ENCODE measurements around the gene ADGRL3. TPM values are rescaled to one million over a fixed set of nuclear protein-coding genes. Genes with fewer than 3 reads are reported as not detected.
A peak's percentile ranks its signal among the peaks of the same experiment; 100 is the strongest.

ADGRL3 gene
- total RNA-seq, 4 donors from 2014 or later: 0.19 to 7.8 (median 1.3) TPM

DNA sequence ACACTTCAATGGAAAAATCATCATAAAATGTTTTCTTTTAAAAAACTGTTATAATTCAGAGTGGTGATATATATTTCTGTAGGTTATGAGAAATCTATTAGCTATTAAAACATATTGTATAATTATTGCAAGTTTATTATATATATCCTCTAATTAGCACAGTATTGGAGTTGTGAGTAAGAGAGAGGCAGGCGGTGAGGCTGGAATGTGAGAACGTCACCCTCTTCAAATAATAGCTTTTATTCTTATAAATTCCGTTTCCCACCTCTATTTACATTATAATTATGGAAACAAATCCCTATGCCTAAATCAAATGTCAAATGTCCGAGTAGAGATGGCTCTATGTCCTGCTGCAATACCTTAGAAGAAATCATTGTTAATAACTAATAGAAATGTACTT is 292.9 kb downstream of the ADGRL3 start:
- intact Hi-C loops (cut with DNase I): no loop called here
- DNase-seq: no peak
- TF ChIP-seq, protein P1, sequence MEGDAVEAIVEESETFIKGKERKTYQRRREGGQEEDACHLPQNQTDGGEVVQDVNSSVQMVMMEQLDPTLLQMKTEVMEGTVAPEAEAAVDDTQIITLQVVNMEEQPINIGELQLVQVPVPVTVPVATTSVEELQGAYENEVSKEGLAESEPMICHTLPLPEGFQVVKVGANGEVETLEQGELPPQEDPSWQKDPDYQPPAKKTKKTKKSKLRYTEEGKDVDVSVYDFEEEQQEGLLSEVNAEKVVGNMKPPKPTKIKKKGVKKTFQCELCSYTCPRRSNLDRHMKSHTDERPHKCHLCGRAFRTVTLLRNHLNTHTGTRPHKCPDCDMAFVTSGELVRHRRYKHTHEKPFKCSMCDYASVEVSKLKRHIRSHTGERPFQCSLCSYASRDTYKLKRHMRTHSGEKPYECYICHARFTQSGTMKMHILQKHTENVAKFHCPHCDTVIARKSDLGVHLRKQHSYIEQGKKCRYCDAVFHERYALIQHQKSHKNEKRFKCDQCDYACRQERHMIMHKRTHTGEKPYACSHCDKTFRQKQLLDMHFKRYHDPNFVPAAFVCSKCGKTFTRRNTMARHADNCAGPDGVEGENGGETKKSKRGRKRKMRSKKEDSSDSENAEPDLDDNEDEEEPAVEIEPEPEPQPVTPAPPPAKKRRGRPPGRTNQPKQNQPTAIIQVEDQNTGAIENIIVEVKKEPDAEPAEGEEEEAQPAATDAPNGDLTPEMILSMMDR (IDR thresholded peaks at IDR 0.05): no peak
- TF ChIP-seq POLR2A (IDR thresholded peaks at IDR 0.05): no peak
- Histone ChIP-seq H3K36me3 (no peaks in the 10 kb centered on the region), H3K4me1 (no peaks in the 10 kb centered on the region), H3K4me3 (no peak overlapping the region), H3K9me3 (no peaks in the 10 kb centered on the region), H3K27me3 (no peaks in the 10 kb centered on the region), H3K27ac (no peak overlapping the region)
- WGBS, 2 donors: 74 to 79% methylated on average over 4 of the region's 4 CpGs

DNA sequence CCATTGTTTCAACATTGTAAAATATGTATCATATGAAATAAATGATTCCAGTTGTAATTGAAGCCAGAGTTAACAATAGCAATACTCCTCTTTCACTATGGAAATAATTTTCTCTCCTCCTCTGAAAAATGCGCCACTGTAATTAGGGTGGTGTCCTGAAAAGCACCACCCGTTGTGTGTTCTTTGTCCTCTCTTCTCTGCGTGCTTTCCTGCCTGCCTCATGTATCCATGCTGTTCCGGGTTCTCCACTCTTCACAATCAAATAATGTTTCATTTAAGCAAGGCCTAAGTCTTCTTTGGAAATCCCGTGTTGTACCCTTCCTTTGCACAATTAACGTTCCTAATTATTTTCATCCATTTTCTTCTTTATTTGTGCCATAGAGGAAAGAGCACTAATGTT is 293.3 kb downstream of the ADGRL3 start:
- WGBS, 2 donors: 89 to 92% methylated on average over 6 of the region's 6 CpGs
- no peak overlapping the region for H3K27ac ChIP-seq
- H3K4me3 ChIP-seq: no peak overlapping the region
- no peaks in the 10 kb centered on the region for H3K36me3 ChIP-seq
- TF ChIP-seq POLR2A (IDR thresholded peaks at IDR 0.05): no peak
- TF ChIP-seq, protein P1 (IDR thresholded peaks at IDR 0.05): no peak
- no peaks in the 10 kb centered on the region for H3K9me3 ChIP-seq
- no peaks in the 10 kb centered on the region for H3K27me3 ChIP-seq
- intact Hi-C loops (cut with DNase I): no loop called here
- DNase-seq: no peak
- no peaks in the 10 kb centered on the region for H3K4me1 ChIP-seq

DNA sequence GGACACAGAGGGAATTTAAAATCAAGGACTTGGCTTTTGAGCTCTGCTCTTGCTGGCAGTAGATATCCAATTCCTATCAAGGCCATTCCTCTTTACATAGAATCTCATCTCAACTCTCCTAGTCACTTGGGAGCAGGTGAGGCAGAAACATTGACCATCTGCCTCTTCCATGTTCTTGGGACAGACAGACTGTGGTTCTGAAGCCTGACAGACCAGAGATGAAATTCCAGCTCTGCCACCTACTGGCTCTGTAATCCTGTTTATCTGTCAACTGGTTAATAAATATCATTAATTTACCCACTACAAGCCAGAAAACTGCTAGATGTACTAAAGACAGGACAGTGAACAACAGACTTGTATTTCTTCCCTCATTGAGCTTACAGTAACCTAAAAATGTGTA is 300.8 kb downstream of the ADGRL3 start:
- intact Hi-C loops (cut with DNase I): no loop called here
- TF ChIP-seq, protein P1 (IDR thresholded peaks at IDR 0.05): peak in 3 of 6 experiments; percentile 8 to 42 (median 12)
- no peak for TF ChIP-seq POLR2A (IDR thresholded peaks at IDR 0.05)
- Histone ChIP-seq H3K4me1 (no peaks in the 10 kb centered on the region), H3K27ac (no peak overlapping the region), H3K9me3 (no peaks in the 10 kb centered on the region), H3K27me3 (no peaks in the 10 kb centered on the region), H3K36me3 (no peaks in the 10 kb centered on the region), H3K4me3 (no peak overlapping the region)
- DNase-seq: no peak

DNA sequence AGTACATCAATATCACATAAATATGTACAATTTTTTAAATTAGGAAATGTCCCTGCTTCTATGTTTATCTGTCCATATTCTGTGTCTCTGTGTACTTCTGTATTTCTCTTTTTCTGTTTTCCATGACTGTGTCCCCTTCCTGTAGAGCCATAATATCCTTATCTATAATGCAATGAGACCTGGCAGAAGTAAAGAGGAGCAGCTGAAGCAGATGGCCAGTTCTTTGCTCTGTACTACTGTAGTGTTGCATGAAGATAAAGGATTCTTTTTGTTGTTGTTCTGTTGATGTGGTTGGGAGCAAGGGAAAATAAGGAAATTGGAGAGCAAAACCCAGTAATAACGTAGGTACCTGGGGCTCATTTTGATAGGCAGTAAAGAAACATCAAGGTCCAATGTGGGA is 301.7 kb downstream of the ADGRL3 start:
- H3K27ac ChIP-seq: no peak overlapping the region
- H3K27me3 ChIP-seq: no peaks in the 10 kb centered on the region
- 91 to 92% methylated on average over 1 of the region's 1 CpG for WGBS, 2 donors
- TF ChIP-seq, protein P1 (IDR thresholded peaks at IDR 0.05): no peak
- TF ChIP-seq POLR2A (IDR thresholded peaks at IDR 0.05): no peak
- H3K9me3 ChIP-seq: no peaks in the 10 kb centered on the region
- no peaks in the 10 kb centered on the region for H3K4me1 ChIP-seq
- no peaks in the 10 kb centered on the region for H3K36me3 ChIP-seq
- no peak for DNase-seq
- intact Hi-C loops (cut with DNase I): no loop called here
- H3K4me3 ChIP-seq: no peak overlapping the region

DNA sequence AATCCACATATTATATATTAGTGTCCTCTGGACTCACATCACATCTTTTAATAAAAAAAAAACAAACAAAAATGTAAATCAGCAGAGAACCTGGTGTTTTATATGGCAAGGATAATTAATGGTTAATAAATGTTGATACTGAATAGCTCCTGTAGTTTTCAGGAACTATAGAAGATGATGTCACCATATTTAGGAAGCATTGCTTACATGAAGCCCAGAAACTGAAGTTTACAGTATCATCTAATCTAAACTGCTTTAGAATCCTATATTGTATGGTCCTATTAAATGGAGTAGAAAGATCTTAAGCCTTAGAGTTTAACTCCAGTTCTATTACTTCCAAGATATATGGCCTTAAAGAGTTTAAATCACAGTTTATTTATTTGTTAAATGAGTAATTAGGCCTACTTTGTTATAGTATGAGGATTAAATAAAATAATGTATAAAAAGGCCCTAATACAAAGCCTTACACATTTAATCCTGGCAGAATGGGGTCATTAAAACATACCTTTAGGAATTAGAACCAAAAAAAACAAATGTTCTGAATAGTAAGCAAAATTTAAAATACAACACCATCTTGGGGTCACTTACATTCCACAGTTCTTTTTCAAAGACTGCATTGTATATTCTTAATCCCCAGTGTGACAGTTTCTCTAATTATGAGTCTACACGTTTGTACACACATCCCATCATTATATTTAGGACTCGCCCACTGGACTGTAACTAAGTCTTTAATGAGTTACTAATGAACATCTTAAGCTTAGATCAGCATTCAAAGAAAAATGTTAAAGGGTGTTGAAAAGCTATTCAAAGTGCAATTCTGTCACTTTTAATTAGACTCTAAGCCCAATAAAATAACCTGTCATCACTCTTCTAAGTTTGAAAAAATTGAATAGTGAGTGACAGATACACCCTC is 305.9 kb downstream of the ADGRL3 start:
- no peaks in the 10 kb centered on the region for H3K36me3 ChIP-seq
- H3K4me3 ChIP-seq: no peak overlapping the region
- H3K27ac ChIP-seq: no peak overlapping the region
- TF ChIP-seq, protein P1 (IDR thresholded peaks at IDR 0.05): no peak
- TF ChIP-seq POLR2A (IDR thresholded peaks at IDR 0.05): no peak
- intact Hi-C loops (cut with DNase I): no loop called here
- WGBS, 2 donors: 43 to 60% methylated on average over 2 of the region's 2 CpGs
- DNase-seq: no peak
- peaks cover 0 to 4% (median 0%) of the 10 kb centered on the region in 3 donors for H3K9me3 ChIP-seq
- H3K4me1 ChIP-seq: no peaks in the 10 kb centered on the region
- no peaks in the 10 kb centered on the region for H3K27me3 ChIP-seq
